PC-3 (cell line): ENCODE data around the gene CHKA. TPM values are rescaled to one million over a fixed set of nuclear protein-coding genes. Genes with fewer than 3 reads are reported as not detected.

ENCODE experiments used
- ATAC-seq: fragments of 200-7000 bp; cut with Tn5 transposase; 2 replicates; pipeline ENCODE4 v1.9.1; 2020; ENCODE audit warnings: mild to moderate bottlenecking, moderate library complexity
- BruUV-seq: library from RNA; stranded (reverse); fragments of 400-500 nt; replicated peaks from 2 replicates; lab custom pipeline; 2021; lab: Mats Ljungman, UMichigan
- CTCF ChIA-PET: fragments of 300-600 bp; sonication (Branson Sonifier 250); formaldehyde crosslinking; loops from one replicate; lab custom pipeline; 2022; ENCODE audit warnings: antibody characterized with exemption; lab: Charles Lee
- POLR2A ChIA-PET: fragments of 300-600 bp; sonication (Branson Sonifier 250); formaldehyde crosslinking; loops from one replicate; lab custom pipeline; 2022; ENCODE audit warnings: antibody characterized with exemption; ENCODE audit not compliant: unreplicated experiment; lab: Charles Lee
- DNase-seq: peaks from one replicate; pipeline ENCODE4 v3.0.0-alpha.2; 2015
- H2AFZ ChIP-seq: fragments of 300-600 bp; sonication (generic); 2 replicates; pipeline ENCODE4 v1.6.0; 2016; ENCODE audit warnings: antibody characterized with exemption, low read length
- H3F3A ChIP-seq: fragments of 300-600 bp; sonication (generic); one replicate; pipeline ENCODE4 v1.6.0; 2017; ENCODE audit warnings: antibody characterized with exemption, low read length, control low read depth, mild to moderate bottlenecking; ENCODE audit not compliant: unreplicated experiment
- H3K27ac ChIP-seq: fragments of 300-600 bp; sonication (generic); 2 replicates; pipeline ENCODE4 v1.5.1; 2016; ENCODE audit warnings: mild to moderate bottlenecking, low read length
- H3K27me3 ChIP-seq: fragments of 300-600 bp; sonication (generic); 2 replicates; pipeline ENCODE4 v1.6.1; 2016; ENCODE audit warnings: low read length, mixed read lengths
- H3K36me3 ChIP-seq: fragments of 300-600 bp; sonication (generic); 2 replicates; pipeline ENCODE4 v1.6.1; 2016; ENCODE audit warnings: low read depth, mixed run types, low read length, mixed read lengths
- H3K4me1 ChIP-seq: fragments of 300-600 bp; sonication (generic); 2 replicates; pipeline ENCODE4 v1.5.1; 2016; ENCODE audit warnings: low read length; ENCODE audit not compliant: insufficient read depth
- H3K4me2 ChIP-seq: fragments of 300-600 bp; sonication (generic); 2 replicates; pipeline ENCODE4 v1.6.0; 2016; ENCODE audit warnings: low read length
- H3K4me3 ChIP-seq: fragments of 300-600 bp; sonication (generic); 2 replicates; pipeline ENCODE4 v1.5.1; 2016; ENCODE audit warnings: mild to moderate bottlenecking, low read length, mixed read lengths
- H3K79me2 ChIP-seq: fragments of 300-600 bp; sonication (generic); 2 replicates; pipeline ENCODE4 v1.6.1; 2017; ENCODE audit warnings: low read length, mixed read lengths
- H3K9ac ChIP-seq: fragments of 300-600 bp; sonication (generic); 2 replicates; pipeline ENCODE4 v1.6.0; 2016; ENCODE audit warnings: mild to moderate bottlenecking, low read length
- H3K9me2 ChIP-seq: fragments of 300-600 bp; sonication (generic); replicated peaks from 2 replicates; pipeline ENCODE4 v1.6.1; 2016; ENCODE audit warnings: mixed run types, low read length, mixed read lengths
- H3K9me3 ChIP-seq: fragments of 300-600 bp; sonication (generic); 2 replicates; pipeline ENCODE4 v1.6.1; 2016; ENCODE audit warnings: low read length, mixed read lengths
- H4K20me1 ChIP-seq: fragments of 300-600 bp; sonication (generic); 2 replicates; pipeline ENCODE4 v1.6.1; 2016; ENCODE audit warnings: low read length, mixed read lengths
- EZH2 ChIP-seq: fragments of 300-600 bp; sonication (generic); IDR thresholded peaks from one replicate; pipeline ENCODE4 v1.6.1; 2017; ENCODE audit warnings: antibody characterized with exemption, mild to moderate bottlenecking, low read length; ENCODE audit not compliant: unreplicated experiment
- EZH2phosphoT487 ChIP-seq: fragments of 300-600 bp; sonication (generic); IDR thresholded peaks from 2 replicates; pipeline ENCODE4 v1.6.1; 2018; ENCODE audit warnings: mild to moderate bottlenecking, antibody characterized with exemption, low read length, borderline replicate concordance
- intact Hi-C: fragments of 100-400 bp; cut with micrococcal nuclease; formaldehyde crosslinking; loops from 2 replicates; pipeline ENCODE4 v1.9.0; 2023
- total RNA-seq: library from RNA; depleted of rRNA; stranded (reverse); fragments of >200 nt; gene quantifications from 2 replicates; pipeline ENCODE4 v1.2.3, GENCODE V29; 2014
- TF ChIP-seq, protein P1 (sequence below): fragments of 300-600 bp; sonication (generic); conservative IDR thresholded peaks from 2 replicates; pipeline ENCODE4 v1.5.1; 2017; ENCODE audit warnings: antibody characterized with exemption, low read depth, mild to moderate bottlenecking, low read length

The CHKA gene
- total RNA-seq, 1 experiment from 2014 or later = 57.5 TPM

- Histone ChIP-seq H2AFZ (no peak overlapping the region), H3K4me3 (peak overlapping the region; percentile 92; the same call in 1 of the 2 replicates), H3K9ac (no peak overlapping the region), H3K9me3 (no peaks in the 10 kb centered on the region), H3K9me2 (no peaks in the 10 kb centered on the region), H4K20me1 (peaks cover 57% of the 10 kb centered on the region), H3K36me3 (peaks cover 17% of the 10 kb centered on the region; the same call in 1 of the 2 replicates), H3F3A (no peaks in the 10 kb centered on the region), H3K4me1 (peaks cover 29% of the 10 kb centered on the region), H3K27ac (no peak overlapping the region), H3K4me2 (peak overlapping the region; percentile 82), H3K79me2 (peaks cover 75% of the 10 kb centered on the region), H3K27me3 (no peaks in the 10 kb centered on the region)
- ATAC-seq (no peak), DNase-seq (peak; percentile 19)
- TF ChIP-seq, protein P1, sequence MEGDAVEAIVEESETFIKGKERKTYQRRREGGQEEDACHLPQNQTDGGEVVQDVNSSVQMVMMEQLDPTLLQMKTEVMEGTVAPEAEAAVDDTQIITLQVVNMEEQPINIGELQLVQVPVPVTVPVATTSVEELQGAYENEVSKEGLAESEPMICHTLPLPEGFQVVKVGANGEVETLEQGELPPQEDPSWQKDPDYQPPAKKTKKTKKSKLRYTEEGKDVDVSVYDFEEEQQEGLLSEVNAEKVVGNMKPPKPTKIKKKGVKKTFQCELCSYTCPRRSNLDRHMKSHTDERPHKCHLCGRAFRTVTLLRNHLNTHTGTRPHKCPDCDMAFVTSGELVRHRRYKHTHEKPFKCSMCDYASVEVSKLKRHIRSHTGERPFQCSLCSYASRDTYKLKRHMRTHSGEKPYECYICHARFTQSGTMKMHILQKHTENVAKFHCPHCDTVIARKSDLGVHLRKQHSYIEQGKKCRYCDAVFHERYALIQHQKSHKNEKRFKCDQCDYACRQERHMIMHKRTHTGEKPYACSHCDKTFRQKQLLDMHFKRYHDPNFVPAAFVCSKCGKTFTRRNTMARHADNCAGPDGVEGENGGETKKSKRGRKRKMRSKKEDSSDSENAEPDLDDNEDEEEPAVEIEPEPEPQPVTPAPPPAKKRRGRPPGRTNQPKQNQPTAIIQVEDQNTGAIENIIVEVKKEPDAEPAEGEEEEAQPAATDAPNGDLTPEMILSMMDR = no peak
- TF ChIP-seq EZH2phosphoT487 (no peak), EZH2 (no peak)
- ChIA-PET CTCF (interaction anchor here (0.8 kb wide), 1 partner anchor 94 kb away, joined by 3 read pairs; no protein-coding TSS in a partner anchor), POLR2A (interaction anchor here (0.7 kb wide), 1 partner anchor 44 kb away, joined by 3 read pairs; no protein-coding TSS in a partner anchor)
- intact Hi-C loops = no loop called here
- no TSS peak for BruUV-seq
Measured at GRCh38 chr11:68117853-68118470, 3.2 kb downstream of the CHKA start.

- peaks cover 57% of the 10 kb centered on the region for H4K20me1 ChIP-seq
- no peaks in the 10 kb centered on the region for H3F3A ChIP-seq
- H3K4me1 ChIP-seq = peaks cover 20% of the 10 kb centered on the region
- no peaks in the 10 kb centered on the region for H3K9me2 ChIP-seq
- H3K9me3 ChIP-seq = no peaks in the 10 kb centered on the region
- ChIA-PET POLR2A (interaction anchor here (0.6 kb wide), 1 partner anchor 10 kb away, joined by 3 read pairs; no protein-coding TSS in a partner anchor), CTCF (no interaction called here)
- no peak overlapping the region for H3K9ac ChIP-seq
- intact Hi-C loops = no loop called here
- no TSS peak for BruUV-seq
- ATAC-seq (no peak), DNase-seq (no peak)
- H3K27me3 ChIP-seq = no peaks in the 10 kb centered on the region
- peaks cover 84% of the 10 kb centered on the region for H3K79me2 ChIP-seq
- no peak overlapping the region for H3K4me3 ChIP-seq
- no peak overlapping the region for H2AFZ ChIP-seq
- H3K27ac ChIP-seq = no peak overlapping the region
- peaks cover 17% of the 10 kb centered on the region; the same call in 1 of the 2 replicates for H3K36me3 ChIP-seq
- TF ChIP-seq, protein P1 = no peak
- TF ChIP-seq EZH2 (no peak), EZH2phosphoT487 (no peak)
- no peak overlapping the region for H3K4me2 ChIP-seq
Measured at GRCh38 chr11:68116974-68117373, 4.2 kb downstream of the CHKA start.

DNA sequence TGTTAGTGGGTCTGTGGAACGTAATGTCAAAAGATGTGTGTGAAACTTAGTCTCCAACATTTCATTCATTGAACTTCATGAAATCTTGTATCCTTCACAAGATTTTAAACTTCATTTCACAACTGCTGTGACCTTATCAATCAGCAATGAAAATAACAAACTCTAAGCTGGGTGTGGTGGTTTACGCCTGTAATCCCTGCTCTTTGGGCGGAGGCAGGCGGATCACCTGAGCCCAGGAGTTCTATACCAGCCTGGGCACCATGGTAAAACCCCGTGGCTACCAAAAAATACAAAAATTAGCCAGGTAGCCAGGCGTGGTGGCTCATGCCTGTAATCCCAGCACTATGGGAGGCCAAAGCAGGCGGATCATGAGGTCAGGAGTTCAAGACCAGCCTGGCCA lies 5.1 kb downstream of the CHKA start:
- Histone ChIP-seq H3K4me2 (no peak overlapping the region), H3K27me3 (no peaks in the 10 kb centered on the region), H3K9ac (no peak overlapping the region), H3K27ac (no peak overlapping the region), H3K4me3 (no peak overlapping the region), H3K4me1 (peaks cover 14% of the 10 kb centered on the region), H3F3A (no peaks in the 10 kb centered on the region), H2AFZ (no peak overlapping the region), H3K79me2 (peaks cover 92% of the 10 kb centered on the region), H3K36me3 (peaks cover 17% of the 10 kb centered on the region; the same call in 1 of the 2 replicates), H3K9me2 (no peaks in the 10 kb centered on the region), H3K9me3 (no peaks in the 10 kb centered on the region), H4K20me1 (peaks cover 57% of the 10 kb centered on the region)
- POLR2A ChIA-PET = no interaction called here
- ATAC-seq = no peak
- intact Hi-C loops = no loop called here
- TF ChIP-seq EZH2phosphoT487 (no peak), EZH2 (no peak)
- TF ChIP-seq, protein P1 = no peak
- no peak for DNase-seq
- BruUV-seq = no TSS peak
- CTCF ChIA-PET = no interaction called here
